Breast epithelium (tissue), 3 donors: ENCODE data around the gene SMARCA4.

Source experiments
- POLR2AphosphoS5 ChIP-seq, 3 donors: sonication (generic); formaldehyde crosslinking; IDR thresholded peaks; one replicate each; pipeline ENCODE4 v1.6.1; 2017; ENCODE audit warnings: antibody characterized with exemption in 3 of 3
- TF ChIP-seq, protein P1 (sequence below), 3 donors: fragments of 450-650 bp; IDR thresholded peaks; one replicate each; pipeline ENCODE4 v1.5.1; 2016 to 2017; ENCODE audit warnings: antibody characterized with exemption in 3 of 3, mild to moderate bottlenecking in 3 of 3, moderate library complexity in 3 of 3

DNA sequence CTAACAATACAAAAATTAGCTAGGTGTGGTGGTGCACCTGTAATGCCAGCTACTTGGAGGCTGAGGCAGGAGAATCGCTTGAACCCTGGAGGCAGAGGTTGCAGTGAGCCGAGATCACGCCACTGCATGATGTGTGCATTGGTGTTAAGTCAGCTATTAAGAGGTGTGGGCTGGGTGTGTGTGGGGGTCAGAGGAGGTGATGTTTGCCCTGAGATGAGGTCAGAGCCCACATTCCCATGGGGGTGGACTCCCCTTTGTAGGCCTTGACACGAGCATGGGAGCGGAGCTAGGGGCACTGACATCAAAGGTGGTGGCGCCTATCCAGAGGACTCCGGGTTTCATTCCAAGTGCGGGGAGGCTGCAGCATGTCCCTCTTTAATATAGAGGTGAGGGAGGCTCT, 93.8 kb downstream of the SMARCA4 start:
- TF ChIP-seq POLR2AphosphoS5 (IDR thresholded peaks at IDR 0.05), result no peak
- TF ChIP-seq, protein P1, sequence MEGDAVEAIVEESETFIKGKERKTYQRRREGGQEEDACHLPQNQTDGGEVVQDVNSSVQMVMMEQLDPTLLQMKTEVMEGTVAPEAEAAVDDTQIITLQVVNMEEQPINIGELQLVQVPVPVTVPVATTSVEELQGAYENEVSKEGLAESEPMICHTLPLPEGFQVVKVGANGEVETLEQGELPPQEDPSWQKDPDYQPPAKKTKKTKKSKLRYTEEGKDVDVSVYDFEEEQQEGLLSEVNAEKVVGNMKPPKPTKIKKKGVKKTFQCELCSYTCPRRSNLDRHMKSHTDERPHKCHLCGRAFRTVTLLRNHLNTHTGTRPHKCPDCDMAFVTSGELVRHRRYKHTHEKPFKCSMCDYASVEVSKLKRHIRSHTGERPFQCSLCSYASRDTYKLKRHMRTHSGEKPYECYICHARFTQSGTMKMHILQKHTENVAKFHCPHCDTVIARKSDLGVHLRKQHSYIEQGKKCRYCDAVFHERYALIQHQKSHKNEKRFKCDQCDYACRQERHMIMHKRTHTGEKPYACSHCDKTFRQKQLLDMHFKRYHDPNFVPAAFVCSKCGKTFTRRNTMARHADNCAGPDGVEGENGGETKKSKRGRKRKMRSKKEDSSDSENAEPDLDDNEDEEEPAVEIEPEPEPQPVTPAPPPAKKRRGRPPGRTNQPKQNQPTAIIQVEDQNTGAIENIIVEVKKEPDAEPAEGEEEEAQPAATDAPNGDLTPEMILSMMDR (IDR thresholded peaks at IDR 0.05), result no peak
